HG02840 (cell line): ENCODE results near the gene CCDC137.

ENCODE experiments used
- ATAC-seq: cut with Tn5 transposase; IDR thresholded peaks from one replicate; pipeline ENCODE4 v1.9.1; 2021; ENCODE audit warnings: mild to moderate bottlenecking, moderate library complexity, moderate number of reproducible peaks; ENCODE audit not compliant: unreplicated experiment, low FRiP score

The CCDC137 gene

GRCh38 chr17:81700353-81701287 is 34.1 kb downstream of the CCDC137 start:
- no peak for ATAC-seq

GRCh38 chr17:81701288-81702071 is 34.9 kb downstream of the CCDC137 start:
- no peak for ATAC-seq

GRCh38 chr17:81702934-81703746 is 36.6 kb downstream of the CCDC137 start, which contains the start of gene MRPL12:
Gene MRPL12 (plus strand): TSS chr17:81703367. CDS start chr17:81703502, 135 bp downstream.
- peak; percentile 82 for ATAC-seq

- ATAC-seq: peak; percentile 9
Measured at GRCh38 chr17:81703747-81704654, 37.5 kb downstream of the CCDC137 start.

- ATAC-seq: no peak
Measured at GRCh38 chr17:81705518-81706231, 39.1 kb downstream of the CCDC137 start.

- no peak for ATAC-seq
Measured at GRCh38 chr17:81706232-81706611, 39.7 kb downstream of the CCDC137 start.

GRCh38 chr17:81706757-81707624 is 40.5 kb downstream of the CCDC137 start:
- ATAC-seq: no peak

- no peak for ATAC-seq
Measured at GRCh38 chr17:81707725-81708646, 41.4 kb downstream of the CCDC137 start.

GRCh38 chr17:81708739-81709185 is 42.2 kb downstream of the CCDC137 start:
- no peak for ATAC-seq

- ATAC-seq: no peak
Measured at GRCh38 chr17:81710514-81711308, 44.2 kb downstream of the CCDC137 start.

- ATAC-seq: peak; percentile 62
Measured at GRCh38 chr17:81711814-81712467, 45.4 kb downstream of the CCDC137 start, which contains the start of gene SLC25A10. Gene SLC25A10 (plus strand): TSS chr17:81712284. CDS start chr17:81712427, 143 bp downstream.

- no peak for ATAC-seq
Measured at GRCh38 chr17:81712468-81713003, 46.0 kb downstream of the CCDC137 start.

- no peak for ATAC-seq
Measured at GRCh38 chr17:81713004-81713555, 46.5 kb downstream of the CCDC137 start.

- ATAC-seq: no peak
Measured at GRCh38 chr17:81713556-81714411, 47.2 kb downstream of the CCDC137 start.
